Psoas muscle (tissue), 8 donors: Measurements from ENCODE around the gene SEC63. TPM values are rescaled to one million over a fixed set of nuclear protein-coding genes. Genes with fewer than 3 reads are reported as not detected.
"Not testable (repeated sequence)": the region's sequence is repeated elsewhere in the genome, so short reads cannot be mapped to it uniquely, and the experiment has no call there.

Source experiments
- ATAC-seq, 4 donors: fragments of 200-7000 bp; cut with Tn5 transposase; one replicate each; pipeline ENCODE4 v1.9.1; 2020; ENCODE audit warnings: moderate library complexity in 3 of 4, mild to moderate bottlenecking in 2 of 4
- DNase-seq, 2 donors: peaks; one replicate each; pipeline ENCODE4 v3.0.0-alpha.2; 2020
- H3K27ac ChIP-seq: fragments of 200-600 bp; one replicate; pipeline ENCODE4 v1.8.0; 2022
- H3K27me3 ChIP-seq, 3 donors: fragments of 200-600 bp in 1 of 3; one replicate each; pipeline versions ENCODE4 v1.6.1 to v1.8.0; 2013 to 2022; ENCODE audit warnings: low read length in 2 of 3, mild to moderate bottlenecking in 2 of 3, moderate library complexity in 1 of 3; ENCODE audit not compliant: insufficient read depth in 3 of 3
- H3K36me3 ChIP-seq, 2 donors: fragments of 200-600 bp in 1 of 2; one replicate each; pipeline versions ENCODE4 v1.6.1 to v1.8.0; 2013 to 2022; ENCODE audit warnings: low read depth in 1 of 2, mild to moderate bottlenecking in 1 of 2, moderate library complexity in 1 of 2; ENCODE audit not compliant: insufficient read depth in 1 of 2
- H3K4me1 ChIP-seq: fragments of 200-600 bp; one replicate; pipeline ENCODE4 v1.8.0; 2022
- H3K4me3 ChIP-seq: fragments of 200-600 bp; one replicate; pipeline ENCODE4 v1.8.0; 2022; ENCODE audit warnings: mild to moderate bottlenecking
- H3K9me3 ChIP-seq: fragments of 200-600 bp; one replicate; pipeline ENCODE4 v1.8.0; 2022
- CTCF ChIP-seq: fragments of 200-600 bp; IDR thresholded peaks from one replicate; pipeline ENCODE4 v1.8.0; 2022; ENCODE audit warnings: antibody characterized with exemption
- WGBS, 3 donors: extraction: QIAGEN DNeasy Blood & Tissue Kit; methylation state at CpG; one replicate each; pipeline versions ENCODE4 v1.1.6 to v1.1.7; 2013; 5-methylcytosine and 5-hydroxymethylcytosine counted together
- intact Hi-C, 2 donors: fragments of 100-400 bp; cut with DNase I; formaldehyde crosslinking; loops; one replicate each; pipeline versions ENCODE4 v1.11.0 to v1.14.2; 2022
- polyA plus RNA-seq, 3 donors: library from polyadenylated mRNA; stranded (reverse); fragments of 200-250 nt; gene quantifications; one replicate each; pipeline ENCODE4 v1.2.3, GENCODE V29; 2013
- total RNA-seq, 4 donors: library from RNA; stranded (reverse); fragmentation: NEBNext Ultra II Directional in 2 of 4; extraction: Animal tissue kit (Norgen Biotek cat#: 25700) in 2 of 4; gene quantifications; one replicate each; pipeline versions ENCODE4 v1.2.1 to v1.2.4, GENCODE V29; 2021 to 2023
- donor health status: healthy with polysubstance abuse.
- donor health status: DM: no; HTN: no; CAD: no; lungs with moderate emphysema.
- donor health status: Bipolar disorder and iron deficiency.
- donor health status: healthy.
- donor health status: DM: yes; HTN: yes; CAD: no.
- donor health status: DM: no; HTN: no; CAD: no.
- donor health status: DM: no; HTN: no; CAD: no.
- donor health status: DM: yes; HTN: yes; CAD: no.

Gene SEC63
- total and polyA plus RNA-seq, 7 donors: 15.1 to 53.8 (median 23.2) TPM

- intact Hi-C loops: no loop called here
Observed at GRCh38 chr6:107991061-107991460, 33.1 kb upstream of the SEC63 start.

GRCh38 chr6:107990587-107990986 lies 32.6 kb upstream of the SEC63 start:
- intact Hi-C loops, DNase-seq, H3K4me1 ChIP-seq, H3K4me3 ChIP-seq, H3K27ac ChIP-seq, H3K9me3 ChIP-seq, H3K36me3 ChIP-seq, ATAC-seq, H3K27me3 ChIP-seq: not testable (repeated sequence)
- 63 to 67% (median 66%) methylated on average over 8 of the region's 8 CpGs for WGBS, 3 donors

More at GRCh38 chr6:107991061-107991460, 33.1 kb upstream of the SEC63 start:
- H3K9me3 ChIP-seq: no peaks in the 10 kb centered on the region
- no peak overlapping the region for H3K27ac ChIP-seq
- peaks cover 0 to 2% (median 0%) of the 10 kb centered on the region in 3 donors for H3K27me3 ChIP-seq
- H3K36me3 ChIP-seq: no peaks in the 10 kb centered on the region
- DNase-seq (no peak), ATAC-seq (no peak)
- no peaks in the 10 kb centered on the region for H3K4me1 ChIP-seq
- WGBS, 3 donors: 76 to 84% (median 81%) methylated on average over 4 of the region's 4 CpGs
- no peak for TF ChIP-seq CTCF
- no peak overlapping the region for H3K4me3 ChIP-seq

- H3K9me3 ChIP-seq: no peaks in the 10 kb centered on the region
- no peak overlapping the region for H3K27ac ChIP-seq
- no peaks in the 10 kb centered on the region for H3K36me3 ChIP-seq
- intact Hi-C loops: loop anchor here in 1 of 2 donors (10.0 kb wide), 1 partner anchor 535 kb away; no protein-coding TSS in a partner anchor
- no peak for TF ChIP-seq CTCF
- 59 to 65% (median 64%) methylated on average over 6 of the region's 6 CpGs for WGBS, 3 donors
- H3K4me1 ChIP-seq: no peaks in the 10 kb centered on the region
- ATAC-seq (no peak), DNase-seq (no peak)
- H3K27me3 ChIP-seq: peaks cover 0 to 10% (median 0%) of the 10 kb centered on the region in 3 donors
- H3K4me3 ChIP-seq: no peak overlapping the region
Observed at GRCh38 chr6:107989166-107990094, 31.4 kb upstream of the SEC63 start.

GRCh38 chr6:107988570-107988969 lies 30.6 kb upstream of the SEC63 start:
- Histone ChIP-seq H3K27ac (no peak overlapping the region), H3K4me1 (no peaks in the 10 kb centered on the region), H3K9me3 (no peaks in the 10 kb centered on the region), H3K4me3 (no peak overlapping the region), H3K27me3 (peaks cover 0 to 10% (median 0%) of the 10 kb centered on the region in 3 donors), H3K36me3 (no peaks in the 10 kb centered on the region)
- intact Hi-C loops: loop anchor here in 1 of 2 donors (10.0 kb wide), 1 partner anchor 536 kb away; no protein-coding TSS in a partner anchor
- no peak for DNase-seq
- no peak for ATAC-seq
- 80 to 86% (median 84%) methylated on average over 3 of the region's 3 CpGs for WGBS, 3 donors
- TF ChIP-seq CTCF: no peak

- 93 to 97% (median 94%) methylated on average over 3 of the region's 3 CpGs for WGBS, 3 donors
- H3K4me3 ChIP-seq: no peak overlapping the region
- intact Hi-C loops: loop anchor here in 1 of 2 donors (10.0 kb wide), 1 partner anchor 537 kb away; no protein-coding TSS in a partner anchor
- no peak overlapping the region for H3K27ac ChIP-seq
- no peaks in the 10 kb centered on the region for H3K36me3 ChIP-seq
- no peaks in the 10 kb centered on the region for H3K4me1 ChIP-seq
- ATAC-seq: no peak
- no peaks in the 10 kb centered on the region for H3K9me3 ChIP-seq
- no peak for TF ChIP-seq CTCF
- H3K27me3 ChIP-seq: peaks cover 0 to 10% (median 0%) of the 10 kb centered on the region in 3 donors
- no peak for DNase-seq
Observed at GRCh38 chr6:107987805-107988204, 29.8 kb upstream of the SEC63 start.
